Activated CD8-positive, alpha-beta T cell treated with anti-CD3 and anti-CD28 coated beads for 36 hours (primary cell): ENCODE measurements around the gene OR2A2. TPM values are rescaled to one million over a fixed set of nuclear protein-coding genes. Genes with fewer than 3 reads are reported as not detected.

ENCODE experiments used
- ATAC-seq: fragments of 200-7000 bp; cut with Tn5 transposase; one replicate; pipeline ENCODE4 v1.10.0; 2021; ENCODE audit warnings: mild to moderate bottlenecking, moderate library complexity
- CTCF ChIA-PET: fragments of 350-600 bp; sonication (Branson Sonifier 250); formaldehyde crosslinking; loops from one replicate; lab custom pipeline; 2021; ENCODE audit warnings: antibody characterized with exemption; lab: Charles Lee
- POLR2A ChIA-PET: fragments of 350-600 bp; sonication (Branson Sonifier 250); formaldehyde crosslinking; loops from one replicate; lab custom pipeline; 2021; ENCODE audit warnings: antibody characterized with exemption; lab: Charles Lee
- DNase-seq: peaks from one replicate; pipeline ENCODE4 v3.0.0-alpha.2; 2020
- H3K27ac Mint-ChIP-seq: one replicate; pipeline ENCODE4 v1.8.0; 2021; ENCODE audit warnings: mild to moderate bottlenecking, mixed read lengths
- H3K27me3 Mint-ChIP-seq: one replicate; pipeline ENCODE4 v1.8.0; 2021; ENCODE audit warnings: mixed read lengths
- H3K36me3 Mint-ChIP-seq: one replicate; pipeline ENCODE4 v1.8.0; 2021; ENCODE audit warnings: low read depth, mixed read lengths
- H3K4me1 Mint-ChIP-seq: one replicate; pipeline ENCODE4 v1.8.0; 2021; ENCODE audit warnings: low read depth, mixed read lengths
- H3K4me3 Mint-ChIP-seq: one replicate; pipeline ENCODE4 v1.8.0; 2021; ENCODE audit warnings: mild to moderate bottlenecking, moderate library complexity, mixed read lengths
- H3K9me3 Mint-ChIP-seq: one replicate; pipeline ENCODE4 v1.8.0; 2021; ENCODE audit warnings: mixed read lengths
- CTCF ChIP-seq: fragments of 200-600 bp; IDR thresholded peaks from one replicate; pipeline ENCODE4 v1.8.0; 2022; ENCODE audit warnings: antibody characterized with exemption, mild to moderate bottlenecking
- intact Hi-C: fragments of 100-400 bp; cut with micrococcal nuclease; formaldehyde crosslinking; loops from one replicate; pipeline ENCODE4 v1.10.0; 2022
- total RNA-seq, 2 experiments: library from RNA; stranded (reverse); gene quantifications; one replicate each; pipeline ENCODE4 v1.2.3, GENCODE V29; 2021

OR2A2 gene
- total RNA-seq, 2 experiments from 2014 or later: not detected

- Mint-ChIP-seq H3K4me3 (no peak overlapping the region), H3K36me3 (no peaks in the 10 kb centered on the region), H3K9me3 (no peaks in the 10 kb centered on the region), H3K27ac (no peak overlapping the region), H3K27me3 (peaks cover 2% of the 10 kb centered on the region), H3K4me1 (no peaks in the 10 kb centered on the region)
- ATAC-seq: no peak
- CTCF ChIA-PET: no interaction called here
- no peak for DNase-seq
- no peak for TF ChIP-seq CTCF
- intact Hi-C loops: no loop called here
- POLR2A ChIA-PET: no interaction called here
Observed at GRCh38 chr7:144100607-144101006, 8.8 kb upstream of the OR2A2 start.

GRCh38 chr7:144102041-144102440 lies 7.3 kb upstream of the OR2A2 start:
- ChIA-PET POLR2A (no interaction called here), CTCF (no interaction called here)
- no peak for TF ChIP-seq CTCF
- intact Hi-C loops: no loop called here
- ATAC-seq: no peak
- H3K4me3 Mint-ChIP-seq: no peak overlapping the region
- DNase-seq: no peak
- H3K27ac Mint-ChIP-seq: no peak overlapping the region
- peaks cover 2% of the 10 kb centered on the region for H3K27me3 Mint-ChIP-seq
- H3K9me3 Mint-ChIP-seq: no peaks in the 10 kb centered on the region
- H3K4me1 Mint-ChIP-seq: no peaks in the 10 kb centered on the region
- no peaks in the 10 kb centered on the region for H3K36me3 Mint-ChIP-seq

GRCh38 chr7:144105211-144105610 lies 4.2 kb upstream of the OR2A2 start:
- Mint-ChIP-seq H3K27ac (no peak overlapping the region), H3K27me3 (peaks cover 3% of the 10 kb centered on the region), H3K4me3 (no peak overlapping the region), H3K4me1 (no peaks in the 10 kb centered on the region), H3K36me3 (no peaks in the 10 kb centered on the region), H3K9me3 (no peaks in the 10 kb centered on the region)
- ChIA-PET POLR2A (no interaction called here), CTCF (no interaction called here)
- intact Hi-C loops: no loop called here
- no peak for ATAC-seq
- TF ChIP-seq CTCF: no peak
- no peak for DNase-seq

- Mint-ChIP-seq H3K9me3 (no peaks in the 10 kb centered on the region), H3K36me3 (no peaks in the 10 kb centered on the region), H3K27me3 (peaks cover 13% of the 10 kb centered on the region), H3K4me1 (no peaks in the 10 kb centered on the region), H3K27ac (no peak overlapping the region), H3K4me3 (no peak overlapping the region)
- DNase-seq (no peak), ATAC-seq (no peak)
- CTCF ChIA-PET: no interaction called here
- no peak for TF ChIP-seq CTCF
- intact Hi-C loops: no loop called here
- POLR2A ChIA-PET: no interaction called here
Observed at GRCh38 chr7:144110272-144110671, 889 bp downstream of the OR2A2 start.

GRCh38 chr7:144113651-144114050 lies 4.3 kb downstream of the OR2A2 start:
- POLR2A ChIA-PET: no interaction called here
- ATAC-seq: no peak
- Mint-ChIP-seq H3K27me3 (peaks cover 12% of the 10 kb centered on the region), H3K4me3 (no peak overlapping the region), H3K4me1 (no peaks in the 10 kb centered on the region), H3K27ac (no peak overlapping the region), H3K36me3 (no peaks in the 10 kb centered on the region), H3K9me3 (no peaks in the 10 kb centered on the region)
- intact Hi-C loops: no loop called here
- TF ChIP-seq CTCF: no peak
- CTCF ChIA-PET: interaction anchor here (2.2 kb wide), 1 partner anchor 14 kb away, joined by 15 read pairs; no protein-coding TSS in a partner anchor
- DNase-seq: no peak
